HG03439 (cell line): Measurements from ENCODE around the gene RPAP3.
A peak's percentile ranks its signal among the peaks of the same experiment; 100 is the strongest.

Experiments used
- ATAC-seq: cut with Tn5 transposase; IDR thresholded peaks from one replicate; pipeline ENCODE4 v1.9.1; 2021; ENCODE audit warnings: mild to moderate bottlenecking, moderate library complexity; ENCODE audit not compliant: unreplicated experiment

The RPAP3 gene

GRCh38 chr12:47722136-47722834, 16.5 kb upstream of the RPAP3 start:
- no peak for ATAC-seq

- no peak for ATAC-seq
These were observed 15.7 kb upstream of the RPAP3 start for GRCh38 chr12:47721431-47721973.

- ATAC-seq: no peak
These were observed 12.7 kb upstream of the RPAP3 start for GRCh38 chr12:47718531-47718930.

GRCh38 chr12:47717443-47718193, 11.8 kb upstream of the RPAP3 start:
- ATAC-seq: no peak

- no peak for ATAC-seq
These were observed 11.2 kb upstream of the RPAP3 start for GRCh38 chr12:47717046-47717442.

GRCh38 chr12:47715877-47716548, 10.2 kb upstream of the RPAP3 start:
- ATAC-seq: no peak

- ATAC-seq: peak; percentile 79
These were observed 9.6 kb upstream of the RPAP3 start for GRCh38 chr12:47715393-47715876.

- ATAC-seq: peak; percentile 7
These were observed 9.1 kb upstream of the RPAP3 start for GRCh38 chr12:47714826-47715386.

GRCh38 chr12:47712171-47712570, 6.3 kb upstream of the RPAP3 start:
- ATAC-seq: no peak

GRCh38 chr12:47711448-47711847, 5.6 kb upstream of the RPAP3 start:
- no peak for ATAC-seq

GRCh38 chr12:47710278-47710677, 4.4 kb upstream of the RPAP3 start:
- ATAC-seq: no peak

GRCh38 chr12:47709671-47710070, 3.8 kb upstream of the RPAP3 start:
- ATAC-seq: no peak

GRCh38 chr12:47709237-47709636, 3.4 kb upstream of the RPAP3 start:
- ATAC-seq: no peak

GRCh38 chr12:47707905-47708543, 2.2 kb upstream of the RPAP3 start:
- no peak for ATAC-seq

- no peak for ATAC-seq
These were observed 1.5 kb upstream of the RPAP3 start for GRCh38 chr12:47707355-47707754.

GRCh38 chr12:47705229-47705565, 633 bp downstream of the RPAP3 start:
- ATAC-seq: no peak

GRCh38 chr12:47704719-47705118, 1.1 kb downstream of the RPAP3 start:
- no peak for ATAC-seq

- no peak for ATAC-seq
These were observed 5.6 kb downstream of the RPAP3 start for GRCh38 chr12:47700263-47700662.

- ATAC-seq: no peak
These were observed 7.2 kb downstream of the RPAP3 start for GRCh38 chr12:47698631-47699030.

GRCh38 chr12:47698055-47698454, 7.8 kb downstream of the RPAP3 start:
- ATAC-seq: no peak

- no peak for ATAC-seq
These were observed 16.6 kb downstream of the RPAP3 start for GRCh38 chr12:47689215-47689614.
